Uterus (tissue), 4 donors: ENCODE data around the gene PAQR8. TPM values are rescaled to one million over a fixed set of nuclear protein-coding genes. Genes with fewer than 3 reads are reported as not detected.
"Not testable (repeated sequence)": the region's sequence is repeated elsewhere in the genome, so short reads cannot be mapped to it uniquely, and the experiment has no call there.

Experiments used
- DNase-seq, 2 donors: peaks; one replicate each; pipeline ENCODE4 v3.0.0-alpha.2; 2019 to 2020
- H3K27ac ChIP-seq, 2 donors: fragments of 200-600 bp; sonication (generic); 1 replicate in 1 of 2; 2 replicates in 1 of 2; pipeline ENCODE4 v1.5.1; 2016 to 2018
- H3K27me3 ChIP-seq, 2 donors: fragments of 200-600 bp; sonication (generic); one replicate each; pipeline ENCODE4 v1.5.1; 2018 to 2019; ENCODE audit warnings: control low read depth in 1 of 2
- H3K36me3 ChIP-seq, 2 donors: fragments of 200-600 bp; sonication (generic); one replicate each; pipeline ENCODE4 v1.5.1; 2019; ENCODE audit warnings: control low read depth in 1 of 2
- H3K4me1 ChIP-seq, 2 donors: fragments of 200-600 bp; sonication (generic); one replicate each; pipeline ENCODE4 v1.5.1; 2018 to 2019; ENCODE audit warnings: control low read depth in 1 of 2
- H3K4me3 ChIP-seq, 2 donors: fragments of 200-600 bp; sonication (generic); 1 replicate in 1 of 2; 2 replicates in 1 of 2; pipeline ENCODE4 v1.5.1; 2018 to 2019; ENCODE audit warnings: mild to moderate bottlenecking in 1 of 2
- H3K9me3 ChIP-seq, 2 donors: fragments of 200-600 bp; sonication (generic); one replicate each; pipeline ENCODE4 v1.5.1; 2019; ENCODE audit warnings: control low read depth in 1 of 2
- CTCF ChIP-seq, 4 experiments: fragments of 200-600 bp in 2 of 4; fragments of 450-650 bp in 2 of 4; sonication (generic) in 2 of 4; IDR thresholded peaks; one replicate each; pipeline ENCODE4 v1.5.1; 2016 to 2019; ENCODE audit warnings: antibody characterized with exemption in 4 of 4, mild to moderate bottlenecking in 2 of 4, moderate library complexity in 1 of 4
- POLR2A ChIP-seq, 2 donors: fragments of 450-650 bp; IDR thresholded peaks; one replicate each; pipeline ENCODE4 v1.6.1; 2016; ENCODE audit warnings: antibody characterized with exemption in 2 of 2, mild to moderate bottlenecking in 1 of 2, moderate library complexity in 1 of 2
- intact Hi-C: fragments of 100-400 bp; cut with DNase I; formaldehyde crosslinking; loops from one replicate; pipeline ENCODE4 v1.15.1; 2023; ENCODE audit warnings: low total_unique reads
- total RNA-seq, 4 donors: library from RNA; depleted of rRNA in 3 of 4; stranded (reverse); fragments of >200 nt in 3 of 4; gene quantifications; one replicate each; pipeline versions ENCODE4 v1.1.0 to v1.2.4, GENCODE V29; 2014 to 2023
- donor health status: DM: yes; HTN: yes; CAD: no.

Gene PAQR8
- total RNA-seq, 4 donors from 2014 or later = 12.3 to 24.7 (median 13.9) TPM

- TF ChIP-seq POLR2A (IDR thresholded peaks at IDR 0.05) (no peak), CTCF (IDR thresholded peaks at IDR 0.05) (no peak)
- no peaks in the 10 kb centered on the region for H3K9me3 ChIP-seq
- no peak overlapping the region for H3K4me3 ChIP-seq
- DNase-seq = no peak
- no peaks in the 10 kb centered on the region for H3K36me3 ChIP-seq
- no peak overlapping the region for H3K27ac ChIP-seq
- intact Hi-C loops = no loop called here
- H3K4me1 ChIP-seq = no peaks in the 10 kb centered on the region
- H3K27me3 ChIP-seq = no peaks in the 10 kb centered on the region
These were observed 14.8 kb downstream of the PAQR8 start for GRCh38 chr6:52376763-52377162.

GRCh38 chr6:52377538-52378221 lies 15.7 kb downstream of the PAQR8 start:
- no peak for TF ChIP-seq POLR2A (IDR thresholded peaks at IDR 0.05)
- no peak for TF ChIP-seq CTCF (IDR thresholded peaks at IDR 0.05)
- Histone ChIP-seq H3K4me1 (no peaks in the 10 kb centered on the region), H3K27ac (no peak overlapping the region), H3K4me3 (no peak overlapping the region), H3K36me3 (no peaks in the 10 kb centered on the region), H3K9me3 (no peaks in the 10 kb centered on the region), H3K27me3 (no peaks in the 10 kb centered on the region)
- intact Hi-C loops = no loop called here
- DNase-seq = no peak

GRCh38 chr6:52381249-52381648 lies 19.3 kb downstream of the PAQR8 start:
- TF ChIP-seq POLR2A (IDR thresholded peaks at IDR 0.05) (no peak), CTCF (IDR thresholded peaks at IDR 0.05) (no peak)

DNA sequence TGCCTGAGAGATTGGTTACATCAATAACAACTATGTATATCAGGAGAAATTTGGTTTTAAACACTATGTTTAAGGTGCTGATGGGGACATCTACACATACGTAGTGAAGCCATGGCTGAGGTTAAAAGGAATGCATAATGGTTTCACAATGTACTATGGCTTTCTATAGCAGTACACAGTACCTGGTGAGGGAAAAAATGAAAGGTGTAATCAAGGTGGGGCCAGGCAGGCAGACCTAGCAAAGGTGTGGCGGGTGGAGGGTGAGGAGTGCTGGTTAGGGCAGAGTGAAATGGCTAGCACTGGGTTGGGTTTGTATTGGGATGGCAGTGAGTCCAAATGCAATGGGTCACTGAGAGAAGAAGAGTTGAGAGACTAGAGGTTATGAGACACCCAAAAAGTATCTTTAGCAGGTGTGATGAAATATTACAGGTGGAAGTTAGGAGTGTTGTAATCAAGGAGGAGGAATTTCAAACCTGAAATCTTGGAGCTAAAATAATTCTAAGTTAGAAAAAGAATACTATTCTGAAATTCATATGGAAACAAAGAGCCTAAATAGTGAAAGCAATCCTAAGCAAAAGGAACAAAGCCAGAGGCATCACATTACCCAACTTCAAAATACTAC lies 22.3 kb downstream of the PAQR8 start:
- no peaks in the 10 kb centered on the region for H3K36me3 ChIP-seq
- no peak overlapping the region for H3K4me3 ChIP-seq
- H3K9me3 ChIP-seq = no peaks in the 10 kb centered on the region
- intact Hi-C loops = no loop called here
- H3K27me3 ChIP-seq = no peaks in the 10 kb centered on the region
- no peaks in the 10 kb centered on the region for H3K4me1 ChIP-seq
- TF ChIP-seq CTCF (IDR thresholded peaks at IDR 0.05) (no peak), POLR2A (IDR thresholded peaks at IDR 0.05) (no peak)
- no peak for DNase-seq
- H3K27ac ChIP-seq = no peak overlapping the region

More at GRCh38 chr6:52381249-52381648, 19.3 kb downstream of the PAQR8 start:
- intact Hi-C loops = no loop called here
- Histone ChIP-seq H3K27ac (no peak overlapping the region), H3K27me3 (no peaks in the 10 kb centered on the region), H3K4me1 (no peaks in the 10 kb centered on the region), H3K9me3 (no peaks in the 10 kb centered on the region), H3K36me3 (no peaks in the 10 kb centered on the region), H3K4me3 (no peak overlapping the region)
- no peak for DNase-seq

GRCh38 chr6:52385074-52385473 lies 23.1 kb downstream of the PAQR8 start:
- DNase-seq = no peak
- intact Hi-C loops = no loop called here
- TF ChIP-seq CTCF (IDR thresholded peaks at IDR 0.05) (no peak), POLR2A (IDR thresholded peaks at IDR 0.05) (no peak)
- H3K36me3 ChIP-seq = no peaks in the 10 kb centered on the region
- H3K27me3 ChIP-seq = no peaks in the 10 kb centered on the region
- H3K9me3 ChIP-seq = no peaks in the 10 kb centered on the region
- H3K4me1 ChIP-seq = no peaks in the 10 kb centered on the region
- H3K4me3 ChIP-seq = no peak overlapping the region
- H3K27ac ChIP-seq = no peak overlapping the region

DNA sequence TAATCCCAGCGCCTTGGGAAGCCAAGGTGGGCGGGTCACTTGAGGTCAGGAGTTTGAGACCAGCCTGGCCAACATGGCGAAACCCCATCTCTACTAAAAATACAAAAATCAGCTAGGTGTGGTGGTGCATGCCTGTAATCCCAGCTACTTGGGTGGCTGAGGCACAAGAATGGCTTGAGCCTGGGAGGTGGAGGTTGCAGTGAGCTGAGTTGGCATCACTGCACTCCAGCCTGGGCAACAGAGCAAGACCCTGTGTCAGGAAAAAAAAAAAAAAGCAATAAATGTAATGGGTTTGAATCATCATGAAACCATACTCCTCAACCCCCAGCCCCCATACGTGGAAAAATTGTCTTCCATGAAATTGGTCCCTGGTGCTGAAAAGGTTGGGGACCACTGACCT lies 26.2 kb downstream of the PAQR8 start:
- H3K27ac ChIP-seq, DNase-seq, H3K27me3 ChIP-seq, H3K36me3 ChIP-seq, intact Hi-C loops, H3K9me3 ChIP-seq, H3K4me3 ChIP-seq, H3K4me1 ChIP-seq: not testable (repeated sequence)
